T-cell (primary cell): ENCODE measurements around the gene TMEM167A. TPM values are rescaled to one million over a fixed set of nuclear protein-coding genes. Genes with fewer than 3 reads are reported as not detected.

Experiments used
- ATAC-seq, 4 experiments: fragments of 200-7000 bp in 3 of 4; fragments of 150-1000 bp in 1 of 4; cut with Tn5 transposase; replicated peaks in 1 of 4; 1 replicate in 3 of 4; 2 replicates in 1 of 4; pipeline ENCODE4 v1.10.0; 2021; ENCODE audit warnings: moderate library complexity in 3 of 4, mild to moderate bottlenecking in 2 of 4, moderate number of reproducible peaks in 1 of 4
- CTCF ChIA-PET, 2 donors: fragments of 300-600 bp; sonication (Branson Sonifier 250); formaldehyde crosslinking; loops; one replicate each; lab custom pipeline; 2022; ENCODE audit warnings: antibody characterized with exemption in 2 of 2; lab: Charles Lee
- POLR2A ChIA-PET, 2 donors: fragments of 300-600 bp; sonication (Branson Sonifier 250); formaldehyde crosslinking; loops; one replicate each; lab custom pipeline; 2022; ENCODE audit warnings: antibody characterized with exemption in 2 of 2; lab: Charles Lee
- DNase-seq, 35 experiments: peaks; one replicate each; pipeline versions ENCODE4 v3.0.0 to v3.0.0-alpha.2; 2013 to 2023
- H3K27ac ChIP-seq: one replicate; pipeline ENCODE4 v1.5.1; 2013; ENCODE audit warnings: low read length
- H3K27me3 ChIP-seq, 2 experiments: replicated peaks in 1 of 2; 1 replicate in 1 of 2; 2 replicates in 1 of 2; pipeline versions ENCODE4 v1.6.1 to v1.7.0; 2013; ENCODE audit warnings: low read length in 1 of 2, mixed read lengths in 1 of 2; ENCODE audit not compliant: control insufficient read depth in 2 of 2, insufficient read depth in 2 of 2; ENCODE audit errors: extremely low read depth in 1 of 2
- H3K36me3 ChIP-seq, 2 donors: 1 replicate in 1 of 2; 2 replicates in 1 of 2; pipeline versions ENCODE4 v1.6.1 to v1.7.0; 2013; ENCODE audit warnings: low read length in 1 of 2; ENCODE audit not compliant: control insufficient read depth in 2 of 2, insufficient read depth in 1 of 2; ENCODE audit errors: extremely low read depth in 1 of 2
- H3K4me1 ChIP-seq, 2 experiments: 1 replicate in 1 of 2; 2 replicates in 1 of 2; pipeline versions ENCODE4 v1.6.1 to v1.7.0; 2013; ENCODE audit warnings: low read length in 2 of 2, mixed read lengths in 1 of 2; ENCODE audit not compliant: insufficient read depth in 2 of 2, control insufficient read depth in 1 of 2; ENCODE audit errors: extremely low read depth in 1 of 2
- H3K4me3 ChIP-seq, 2 donors: 1 replicate in 1 of 2; 2 replicates in 1 of 2; pipeline versions ENCODE4 v1.5.1 to v1.7.0; 2013; ENCODE audit warnings: mild to moderate bottlenecking in 2 of 2, low read length in 1 of 2, moderate library complexity in 1 of 2; ENCODE audit not compliant: control insufficient read depth in 1 of 2; ENCODE audit errors: extremely low read depth in 1 of 2
- H3K9me3 ChIP-seq: 2 replicates; pipeline ENCODE4 v1.7.0; 2013
- H3K27ac Mint-ChIP-seq, 2 donors: one replicate each; pipeline ENCODE4 v1.8.0; 2020 to 2021; ENCODE audit warnings: mild to moderate bottlenecking in 2 of 2, mixed read lengths in 2 of 2
- H3K27me3 Mint-ChIP-seq, 2 donors: one replicate each; pipeline ENCODE4 v1.8.0; 2021 to 2022; ENCODE audit warnings: mixed read lengths in 2 of 2
- H3K36me3 Mint-ChIP-seq: one replicate; pipeline ENCODE4 v1.8.0; 2021; ENCODE audit warnings: mixed read lengths
- H3K4me1 Mint-ChIP-seq, 3 donors: one replicate each; pipeline ENCODE4 v1.8.0; 2020 to 2022; ENCODE audit warnings: mixed read lengths in 3 of 3, mild to moderate bottlenecking in 1 of 3
- H3K4me3 Mint-ChIP-seq, 3 donors: one replicate each; pipeline ENCODE4 v1.8.0; 2020 to 2022; ENCODE audit warnings: mild to moderate bottlenecking in 3 of 3, mixed read lengths in 3 of 3, moderate library complexity in 3 of 3
- H3K9me3 Mint-ChIP-seq, 3 donors: one replicate each; pipeline ENCODE4 v1.8.0; 2020 to 2022; ENCODE audit warnings: mixed read lengths in 3 of 3
- WGBS: methylation state at CpG from one replicate; pipeline ENCODE4 v1.1.5; 2013; ENCODE audit warnings: missing lambda C conversion rate; ENCODE audit not compliant: insufficient coverage; 5-methylcytosine and 5-hydroxymethylcytosine counted together
- total RNA-seq, 35 experiments: library from RNA in 6 of 35; stranded (reverse) in 6 of 35; fragments of 120-200 nt in 1 of 35; gene quantifications; one replicate each; pipeline versions ENCODE4 v1.2.1 to v1.2.4 and lab custom pipeline; 2013 to 2026

Gene TMEM167A
- total RNA-seq, 5 donors from 2014 or later (not counting 1 experiment from before 2014, with no cell fraction given): 36.5 to 44.8 (median 41.7) TPM

GRCh38 chr5:83095163-83095956 is 18.2 kb upstream of the TMEM167A start:
- DNase-seq: no peak
- ATAC-seq: no peak
- Mint-ChIP-seq H3K9me3 (peaks cover 3 to 20% (median 10%) of the 10 kb centered on the region in 3 donors), H3K27ac (no peak overlapping the region), H3K4me3 (no peak overlapping the region), H3K36me3 (peaks cover 29% of the 10 kb centered on the region), H3K27me3 (no peaks in the 10 kb centered on the region), H3K4me1 (peaks cover 28 to 36% (median 34%) of the 10 kb centered on the region in 3 donors)
- no peaks in the 10 kb centered on the region for H3K36me3 ChIP-seq
- H3K9me3 ChIP-seq: no peaks in the 10 kb centered on the region
- WGBS: 97% methylated on average over 3 of the region's 3 CpGs
- peaks cover 0 to 10% of the 10 kb centered on the region in 2 experiments for H3K4me1 ChIP-seq
- no peak overlapping the region for H3K27ac ChIP-seq
- ChIA-PET CTCF (interaction anchor here in 1 of 2 donors (0.7 to 1.3 kb wide), 2 partner anchors 13 to 20 kb away, joined by 3 to 6 read pairs; no protein-coding TSS in a partner anchor), POLR2A (interaction anchor here in 1 of 2 donors (0.6 kb wide), 1 partner anchor 13 kb away, joined by 6 read pairs; no protein-coding TSS in a partner anchor)
- H3K27me3 ChIP-seq: no peaks in the 10 kb centered on the region
- H3K4me3 ChIP-seq: no peak overlapping the region

DNA sequence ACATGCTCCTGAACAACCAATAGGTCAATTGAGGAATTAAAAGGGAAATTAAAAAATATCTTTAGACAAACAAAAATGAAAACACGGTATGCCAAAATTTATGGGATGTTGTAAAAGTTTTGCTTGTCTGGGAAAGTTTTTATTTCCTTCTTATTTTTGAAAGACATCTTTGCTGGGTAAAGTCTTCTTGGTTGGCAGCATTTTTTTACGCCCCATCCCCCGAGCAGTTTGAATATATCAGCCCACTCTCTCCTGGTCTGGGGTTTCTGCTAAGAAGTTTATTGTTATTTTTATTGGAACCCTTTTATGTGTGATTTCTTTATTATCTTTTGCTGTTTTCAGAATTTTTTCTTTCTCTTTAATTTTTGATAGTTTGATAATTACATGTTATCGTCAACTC is 16.5 kb upstream of the TMEM167A start:
- no peak for DNase-seq
- no CpG with 5 or more reads among the region's 4 CpGs for WGBS
- no peak overlapping the region for H3K4me3 ChIP-seq
- H3K27ac ChIP-seq: no peak overlapping the region
- H3K4me1 ChIP-seq: peaks cover 0 to 10% of the 10 kb centered on the region in 2 experiments
- peaks cover 29% of the 10 kb centered on the region for H3K36me3 Mint-ChIP-seq
- POLR2A ChIA-PET: no interaction called here
- H3K27me3 Mint-ChIP-seq: no peaks in the 10 kb centered on the region
- no peak overlapping the region for H3K27ac Mint-ChIP-seq
- no peak overlapping the region for H3K4me3 Mint-ChIP-seq
- H3K36me3 ChIP-seq: no peaks in the 10 kb centered on the region
- no peaks in the 10 kb centered on the region for H3K9me3 ChIP-seq
- H3K4me1 Mint-ChIP-seq: peaks cover 30 to 36% (median 34%) of the 10 kb centered on the region in 3 donors
- no peak for ATAC-seq
- CTCF ChIA-PET: no interaction called here
- H3K9me3 Mint-ChIP-seq: peaks cover 3 to 20% (median 10%) of the 10 kb centered on the region in 3 donors
- no peaks in the 10 kb centered on the region for H3K27me3 ChIP-seq

- H3K4me3 Mint-ChIP-seq: peak overlapping the region in 2 of 3 donors; percentile 10 to 33
- ATAC-seq: no peak
Observed at GRCh38 chr5:83092619-83093018, 15.4 kb upstream of the TMEM167A start.

GRCh38 chr5:83090169-83090568 is 13.0 kb upstream of the TMEM167A start:
- Mint-ChIP-seq H3K4me3 (no peak overlapping the region), H3K4me1 (peaks cover 30 to 34% (median 33%) of the 10 kb centered on the region in 3 donors), H3K36me3 (peaks cover 18% of the 10 kb centered on the region), H3K27me3 (no peaks in the 10 kb centered on the region), H3K9me3 (peaks cover 3 to 20% (median 10%) of the 10 kb centered on the region in 3 donors), H3K27ac (no peak overlapping the region)
- Histone ChIP-seq H3K4me3 (no peak overlapping the region), H3K27me3 (no peaks in the 10 kb centered on the region), H3K9me3 (no peaks in the 10 kb centered on the region), H3K27ac (no peak overlapping the region), H3K4me1 (peaks cover 0 to 10% of the 10 kb centered on the region in 2 experiments), H3K36me3 (no peaks in the 10 kb centered on the region)
- no peak for DNase-seq
- no peak for ATAC-seq
- POLR2A ChIA-PET: interaction anchor here in 1 of 2 donors (0.6 kb wide), 1 partner anchor 792 kb away, joined by 3 read pairs; no protein-coding TSS in a partner anchor
- CTCF ChIA-PET: no interaction called here
- no CpG with 5 or more reads among the region's 3 CpGs for WGBS

More at GRCh38 chr5:83092619-83093018, 15.4 kb upstream of the TMEM167A start:
- H3K4me1 Mint-ChIP-seq: peaks cover 30 to 34% (median 34%) of the 10 kb centered on the region in 3 donors
- H3K4me3 ChIP-seq: no peak overlapping the region
- H3K4me1 ChIP-seq: peaks cover 0 to 10% of the 10 kb centered on the region in 2 experiments
- H3K27me3 ChIP-seq: no peaks in the 10 kb centered on the region
- peak in 1 of 35 experiments; percentile 9 for DNase-seq
- H3K36me3 ChIP-seq: no peaks in the 10 kb centered on the region
- no CpG with 5 or more reads among the region's 2 CpGs for WGBS
- H3K27ac Mint-ChIP-seq: peak overlapping the region; percentile 40 to 72
- H3K27ac ChIP-seq: no peak overlapping the region
- no peaks in the 10 kb centered on the region for H3K9me3 ChIP-seq
- no peaks in the 10 kb centered on the region for H3K27me3 Mint-ChIP-seq
- peaks cover 3 to 20% (median 10%) of the 10 kb centered on the region in 3 donors for H3K9me3 Mint-ChIP-seq
- peaks cover 26% of the 10 kb centered on the region for H3K36me3 Mint-ChIP-seq
- ChIA-PET CTCF (no interaction called here), POLR2A (no interaction called here)

DNA sequence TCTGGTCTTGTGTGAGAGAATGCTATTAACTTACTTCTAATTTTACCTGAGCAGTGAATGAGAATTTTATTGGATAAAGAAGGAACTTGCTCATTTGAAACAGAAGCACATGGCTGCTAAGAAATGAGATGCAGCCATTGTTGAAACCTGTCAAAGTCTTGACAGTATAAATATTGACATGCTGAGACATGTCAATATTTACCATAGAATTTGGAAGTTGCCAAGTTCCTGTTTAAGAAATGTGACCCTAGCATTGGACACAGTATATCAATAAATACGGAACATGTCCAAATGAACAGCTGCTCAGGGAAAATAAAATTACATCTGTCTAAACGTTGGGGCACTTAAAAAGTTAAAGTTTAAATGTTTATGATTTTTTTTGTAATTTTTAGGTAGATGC is 7.9 kb upstream of the TMEM167A start:
- POLR2A ChIA-PET: no interaction called here
- WGBS: no CpG with 5 or more reads among the region's 2 CpGs
- no peaks in the 10 kb centered on the region for H3K4me1 Mint-ChIP-seq
- no peak overlapping the region for H3K27ac ChIP-seq
- H3K27me3 Mint-ChIP-seq: no peaks in the 10 kb centered on the region
- CTCF ChIA-PET: interaction anchor here in 1 of 2 donors (1.1 kb wide), 1 partner anchor 12 kb away, joined by 4 read pairs; no protein-coding TSS in a partner anchor
- H3K27ac Mint-ChIP-seq: no peak overlapping the region
- H3K36me3 ChIP-seq: no peaks in the 10 kb centered on the region
- H3K9me3 Mint-ChIP-seq: no peaks in the 10 kb centered on the region
- ATAC-seq (no peak), DNase-seq (no peak)
- H3K27me3 ChIP-seq: no peaks in the 10 kb centered on the region
- no peaks in the 10 kb centered on the region for H3K4me1 ChIP-seq
- no peak overlapping the region for H3K4me3 Mint-ChIP-seq
- no peak overlapping the region for H3K4me3 ChIP-seq
- no peaks in the 10 kb centered on the region for H3K9me3 ChIP-seq
- H3K36me3 Mint-ChIP-seq: peaks cover 6% of the 10 kb centered on the region

GRCh38 chr5:83084336-83084735 is 7.1 kb upstream of the TMEM167A start:
- Mint-ChIP-seq H3K9me3 (no peaks in the 10 kb centered on the region), H3K4me3 (no peak overlapping the region), H3K27ac (no peak overlapping the region), H3K4me1 (no peaks in the 10 kb centered on the region), H3K36me3 (peaks cover 6% of the 10 kb centered on the region), H3K27me3 (no peaks in the 10 kb centered on the region)
- H3K4me1 ChIP-seq: no peaks in the 10 kb centered on the region
- no peaks in the 10 kb centered on the region for H3K36me3 ChIP-seq
- DNase-seq: no peak
- WGBS: 80% methylated on average over 1 of the region's 2 CpGs
- no peaks in the 10 kb centered on the region for H3K9me3 ChIP-seq
- ChIA-PET CTCF (no interaction called here), POLR2A (no interaction called here)
- ATAC-seq: no peak
- H3K27me3 ChIP-seq: no peaks in the 10 kb centered on the region
- H3K27ac ChIP-seq: no peak overlapping the region
- H3K4me3 ChIP-seq: no peak overlapping the region
